GM19467 (cell line): Measurements from ENCODE around the gene GPC3.

ENCODE experiments used
- ATAC-seq: cut with Tn5 transposase; IDR thresholded peaks from one replicate; pipeline ENCODE4 v1.9.1; 2021; ENCODE audit warnings: mild to moderate bottlenecking, moderate library complexity; ENCODE audit not compliant: unreplicated experiment

GPC3 gene

GRCh38 chrX:133715715-133716114, 269.7 kb downstream of the GPC3 start:
- no peak for ATAC-seq

- no peak for ATAC-seq
Observed at GRCh38 chrX:133709501-133709900, 275.9 kb downstream of the GPC3 start.

- ATAC-seq, result no peak
Observed at GRCh38 chrX:133706890-133707289, 278.5 kb downstream of the GPC3 start.

GRCh38 chrX:133702230-133702629, 283.2 kb downstream of the GPC3 start:
- ATAC-seq, result no peak

- ATAC-seq, result no peak
Observed at GRCh38 chrX:133699023-133699728, 286.2 kb downstream of the GPC3 start.

- no peak for ATAC-seq
Observed at GRCh38 chrX:133698298-133698697, 287.1 kb downstream of the GPC3 start.

GRCh38 chrX:133697656-133698055, 287.7 kb downstream of the GPC3 start:
- no peak for ATAC-seq

- ATAC-seq, result no peak
Observed at GRCh38 chrX:133689997-133690599, 295.3 kb downstream of the GPC3 start.

- no peak for ATAC-seq
Observed at GRCh38 chrX:133685822-133686221, 299.6 kb downstream of the GPC3 start.

GRCh38 chrX:133681897-133682296, 303.5 kb downstream of the GPC3 start:
- no peak for ATAC-seq

- no peak for ATAC-seq
Observed at GRCh38 chrX:133681421-133681820, 304.0 kb downstream of the GPC3 start.

- ATAC-seq, result no peak
Observed at GRCh38 chrX:133677123-133678063, 308.0 kb downstream of the GPC3 start.

- ATAC-seq, result no peak
Observed at GRCh38 chrX:133676344-133677122, 308.9 kb downstream of the GPC3 start.

- no peak for ATAC-seq
Observed at GRCh38 chrX:133674726-133675470, 310.5 kb downstream of the GPC3 start.

GRCh38 chrX:133670383-133670782, 315.0 kb downstream of the GPC3 start:
- ATAC-seq, result no peak

- no peak for ATAC-seq
Observed at GRCh38 chrX:133669214-133669613, 316.2 kb downstream of the GPC3 start.

GRCh38 chrX:133668225-133668931, 317.0 kb downstream of the GPC3 start:
- ATAC-seq, result no peak

- no peak for ATAC-seq
Observed at GRCh38 chrX:133666256-133666655, 319.1 kb downstream of the GPC3 start.
